ENCODE measurements around the gene CBFA2T2.
"Not testable (repeated sequence)": the region's sequence is repeated elsewhere in the genome, so short reads cannot be mapped to it uniquely, and the experiment has no call there.

The CBFA2T2 gene

DNA sequence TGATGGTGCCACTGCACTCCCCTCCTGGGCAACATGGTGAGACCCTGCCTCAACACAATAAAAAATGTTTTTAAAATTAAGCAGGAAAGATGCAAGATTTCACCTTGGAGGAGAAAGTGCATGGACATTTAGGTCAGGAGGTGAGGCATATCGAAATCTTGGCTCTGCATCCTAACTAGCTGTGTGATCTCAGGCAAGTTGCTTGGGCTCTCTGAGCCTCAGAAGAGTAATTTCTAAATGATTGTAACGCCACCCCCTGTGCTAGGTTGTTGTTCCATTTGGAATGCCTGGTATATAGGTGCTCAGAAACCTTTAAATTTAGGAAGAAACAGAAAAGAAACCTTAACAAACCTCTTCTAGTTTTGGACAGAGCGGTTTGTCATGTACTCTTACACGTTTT lies 136.3 kb downstream of the CBFA2T2 start:
- DNase-seq (ENCODE audit: low spot score): no peak

DNA sequence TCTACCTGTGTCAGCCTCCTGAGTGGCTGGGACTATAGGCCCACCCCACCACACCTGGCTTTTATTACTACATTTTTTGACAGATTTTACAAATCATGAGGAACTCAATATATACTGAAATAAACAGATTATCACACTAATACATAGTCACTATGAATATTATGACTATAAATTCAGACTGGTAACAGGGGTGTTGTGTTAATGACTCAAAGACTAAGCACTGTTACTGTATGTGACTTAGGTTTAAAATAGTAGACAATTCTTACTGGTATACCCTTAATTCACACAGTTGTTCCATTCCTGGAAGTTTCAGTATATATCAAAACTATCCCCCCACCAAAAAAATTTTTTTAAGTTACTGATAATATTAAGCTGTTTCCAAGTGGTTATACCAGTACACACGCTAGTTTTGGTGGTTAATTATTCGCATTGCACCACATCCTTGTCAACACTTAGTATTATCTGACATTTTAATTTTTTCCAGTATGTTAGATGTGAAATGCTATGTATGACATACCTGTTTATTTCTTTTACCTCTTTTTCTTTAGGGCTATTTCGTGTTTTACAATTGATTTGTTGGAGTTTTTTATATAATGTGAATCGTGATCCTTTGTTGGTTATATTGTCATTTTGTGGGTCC lies 137.8 kb downstream of the CBFA2T2 start:
- DNase-seq (ENCODE audit: low spot score): no peak

DNA sequence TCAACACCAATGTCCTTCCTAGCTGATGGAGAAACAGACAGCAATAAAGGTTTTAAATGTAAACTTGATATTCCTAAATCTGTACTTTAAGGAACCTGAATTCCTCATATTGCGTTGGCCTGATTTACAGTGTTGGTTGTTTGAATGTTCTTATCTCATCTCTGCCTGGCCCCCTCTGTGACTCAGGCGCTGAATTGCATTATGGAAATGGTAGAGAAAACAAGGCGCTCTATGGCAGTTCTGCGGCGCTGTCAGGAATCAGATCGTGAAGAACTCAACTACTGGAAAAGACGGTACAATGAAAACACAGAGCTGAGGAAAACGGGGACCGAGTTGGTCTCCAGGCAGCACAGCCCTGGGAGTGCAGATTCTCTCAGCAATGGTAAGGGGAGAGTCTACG lies 139.6 kb downstream of the CBFA2T2 start:
- DNase-seq (ENCODE audit: low spot score): no peak

DNA sequence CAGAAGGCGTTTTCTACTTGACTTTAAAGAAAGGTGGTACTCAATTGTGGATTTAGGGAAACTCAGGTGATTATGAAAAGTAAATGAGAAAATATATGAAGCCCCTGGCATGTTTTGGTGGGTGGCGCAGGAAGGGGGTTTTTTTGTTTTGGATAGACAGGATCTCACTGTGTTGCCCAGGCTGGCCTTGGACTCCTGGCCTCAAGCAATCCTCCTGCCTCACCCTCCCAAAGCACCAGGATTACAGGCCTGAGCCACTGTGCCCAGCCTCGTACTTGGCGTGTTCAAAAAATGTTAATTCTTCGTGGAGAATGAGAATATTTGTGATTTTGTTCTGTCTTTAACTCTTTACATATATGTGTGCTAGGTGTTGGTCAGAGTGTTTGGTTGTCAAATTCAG lies 140.1 kb downstream of the CBFA2T2 start:
- no peak for DNase-seq (ENCODE audit: low spot score)

DNA sequence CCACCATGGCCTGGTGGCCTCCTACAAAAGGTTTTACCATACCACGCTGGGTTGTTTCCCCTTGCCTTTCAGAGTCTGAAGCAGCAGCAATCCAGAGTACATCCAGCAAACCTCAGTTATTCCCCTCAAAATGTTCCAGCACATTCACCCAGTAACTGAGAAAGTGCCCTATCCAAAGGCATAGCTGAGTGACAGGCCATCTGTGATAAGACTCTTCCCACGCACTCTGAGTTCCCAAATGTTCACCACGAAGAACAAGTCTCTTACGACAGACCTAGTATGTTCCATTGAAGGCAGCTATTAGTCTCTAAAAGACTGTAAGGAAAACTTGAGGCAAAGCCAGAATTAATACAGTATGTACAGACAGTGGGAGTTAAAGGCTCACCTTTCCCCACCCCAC lies 140.6 kb downstream of the CBFA2T2 start:
- no peak for DNase-seq (ENCODE audit: low spot score)

DNA sequence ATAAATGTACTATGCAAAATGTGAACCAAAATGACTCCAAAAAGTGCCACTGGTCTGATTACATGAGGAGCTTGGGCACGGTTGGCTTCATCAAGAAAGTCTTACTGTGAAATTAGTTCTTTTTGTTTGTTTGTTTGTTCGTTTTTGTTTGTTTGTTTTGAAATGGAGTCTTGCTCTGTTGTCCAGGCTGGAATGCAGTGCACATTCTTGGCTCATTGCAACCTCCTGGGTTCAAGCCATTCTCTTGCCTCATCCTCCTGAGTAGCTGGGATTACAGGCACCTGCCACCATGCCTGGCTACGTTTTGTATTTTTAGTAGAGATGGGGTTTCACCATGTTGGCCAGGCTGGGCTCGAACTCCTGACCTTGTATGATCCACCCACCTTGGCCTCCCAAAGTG lies 142.0 kb downstream of the CBFA2T2 start:
- not testable (repeated sequence) for DNase-seq (ENCODE audit: low spot score)

DNA sequence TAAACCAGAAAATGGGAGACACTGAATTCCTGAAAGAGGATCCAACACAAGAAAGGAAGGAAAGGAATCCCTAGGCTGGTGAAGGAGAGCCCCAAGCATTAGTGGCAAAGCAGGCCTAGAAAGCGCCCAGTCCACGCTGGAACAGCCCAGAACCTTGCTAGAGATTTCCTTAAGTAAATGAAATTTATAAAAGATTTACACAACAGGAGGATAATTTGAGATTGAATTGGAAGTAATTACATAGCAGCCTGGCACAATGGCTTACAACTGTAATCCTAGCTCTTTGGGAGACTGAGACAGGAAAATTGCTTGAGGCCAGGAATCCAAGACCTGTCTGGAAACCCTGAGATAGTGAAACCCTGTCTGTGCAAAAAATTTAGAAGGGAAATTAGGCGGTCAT lies 145.4 kb downstream of the CBFA2T2 start:
- DNase-seq (ENCODE audit: low spot score): no peak

DNA sequence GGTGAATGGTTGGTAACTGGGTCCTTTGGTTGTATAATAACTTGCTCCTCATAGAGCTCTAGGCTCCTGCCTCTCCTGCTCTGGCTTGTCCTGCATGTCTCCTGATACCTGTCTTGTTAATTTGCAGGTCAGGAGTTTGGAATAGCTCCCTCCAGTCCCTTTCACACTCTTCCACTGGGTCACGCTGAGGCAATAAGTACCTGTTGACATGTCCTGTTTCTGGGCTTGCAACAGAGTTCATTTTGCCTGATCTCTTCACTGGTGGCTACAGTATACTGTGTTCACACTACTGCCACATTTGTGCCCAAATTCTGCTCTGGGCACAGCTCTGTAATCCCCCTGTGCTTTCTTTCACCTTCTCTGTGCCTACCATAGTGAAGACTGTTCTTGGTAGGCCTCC lies 146.9 kb downstream of the CBFA2T2 start:
- DNase-seq (ENCODE audit: low spot score): no peak

DNA sequence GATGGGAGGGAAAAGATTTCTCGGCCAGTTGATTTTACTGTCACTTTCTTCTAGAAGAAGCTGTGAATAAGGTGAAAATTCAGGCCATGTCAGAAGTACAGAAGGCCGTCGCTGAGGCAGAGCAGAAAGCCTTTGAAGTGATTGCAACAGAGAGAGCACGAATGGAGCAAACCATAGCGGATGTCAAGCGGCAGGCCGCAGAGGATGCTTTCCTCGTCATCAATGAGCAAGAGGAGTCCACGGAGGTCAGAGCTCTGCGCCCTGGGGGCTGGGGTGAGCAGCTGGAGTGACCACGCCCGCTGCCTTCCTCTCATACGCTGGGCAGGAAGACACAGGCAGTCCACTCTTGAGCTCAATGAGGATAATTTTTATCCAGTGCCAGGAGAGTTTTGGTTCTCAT lies 150.4 kb downstream of the CBFA2T2 start:
- no peak for DNase-seq (ENCODE audit: low spot score)

DNA sequence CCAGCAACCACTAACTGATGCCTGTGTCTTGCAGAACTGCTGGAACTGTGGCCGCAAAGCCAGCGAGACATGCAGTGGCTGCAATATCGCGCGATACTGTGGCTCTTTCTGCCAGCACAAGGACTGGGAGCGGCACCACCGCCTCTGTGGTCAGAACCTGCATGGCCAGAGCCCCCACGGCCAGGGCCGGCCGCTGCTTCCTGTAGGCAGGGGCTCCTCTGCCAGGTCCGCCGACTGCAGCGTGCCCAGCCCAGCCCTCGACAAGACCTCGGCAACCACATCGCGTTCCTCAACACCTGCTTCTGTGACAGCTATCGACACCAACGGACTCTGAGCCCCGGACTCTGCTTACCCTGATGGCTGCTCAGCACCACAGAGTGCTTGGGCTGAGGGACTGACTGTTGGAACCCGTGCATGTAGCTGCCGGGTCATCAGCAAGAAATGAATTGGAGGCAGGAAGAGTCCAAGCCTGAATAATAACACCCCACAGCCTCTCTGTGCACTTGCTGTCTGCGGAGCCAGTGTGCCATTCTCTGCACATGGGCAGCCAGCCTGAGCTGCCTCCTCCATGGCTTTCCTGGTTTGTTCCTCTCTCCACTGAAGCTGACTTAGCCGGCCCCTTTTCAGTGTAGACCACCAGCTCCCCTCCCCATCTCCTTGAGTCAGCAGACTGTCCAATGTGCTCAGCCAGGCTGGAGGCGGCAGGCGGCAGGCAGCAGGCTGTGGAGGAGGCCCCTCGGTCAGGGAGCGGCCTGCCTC lies 154.6 kb downstream of the CBFA2T2 start:
- no peak for DNase-seq (ENCODE audit: low spot score)

DNA sequence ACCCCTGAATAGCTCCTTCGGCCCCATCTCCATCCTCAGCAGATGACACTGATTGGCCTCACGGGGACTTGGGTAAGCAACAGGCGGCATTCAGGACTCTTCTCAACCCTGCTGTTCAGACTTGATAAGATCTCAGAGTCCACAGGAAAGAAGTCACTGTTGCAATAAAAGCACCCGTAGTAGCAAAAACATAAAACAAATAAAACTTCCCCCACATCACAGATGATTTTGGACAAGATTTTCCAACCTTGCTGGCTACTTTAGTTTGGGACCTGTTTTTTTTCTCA lies 155.1 kb downstream of the CBFA2T2 start:
- no peak for DNase-seq (ENCODE audit: low spot score)

DNA sequence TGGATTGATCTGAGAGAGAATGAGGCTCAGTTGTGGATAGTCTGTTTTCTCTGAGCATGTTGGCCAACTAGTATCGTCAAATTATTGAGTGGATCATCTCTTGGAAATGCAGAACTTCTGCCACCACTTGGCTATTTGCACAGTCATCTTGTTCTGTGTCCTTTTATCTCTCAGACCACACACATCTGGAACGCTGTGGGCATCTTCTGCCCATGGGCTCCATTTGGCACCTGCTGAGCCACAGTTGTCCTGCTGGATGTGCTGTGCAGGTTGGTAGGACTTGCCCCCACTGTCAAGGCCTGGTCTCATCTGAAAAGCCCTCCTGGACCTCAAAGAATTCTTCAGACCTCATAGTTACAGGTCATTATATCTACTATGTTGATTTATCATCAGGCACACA lies 155.5 kb downstream of the CBFA2T2 start:
- no peak for DNase-seq (ENCODE audit: low spot score)

DNA sequence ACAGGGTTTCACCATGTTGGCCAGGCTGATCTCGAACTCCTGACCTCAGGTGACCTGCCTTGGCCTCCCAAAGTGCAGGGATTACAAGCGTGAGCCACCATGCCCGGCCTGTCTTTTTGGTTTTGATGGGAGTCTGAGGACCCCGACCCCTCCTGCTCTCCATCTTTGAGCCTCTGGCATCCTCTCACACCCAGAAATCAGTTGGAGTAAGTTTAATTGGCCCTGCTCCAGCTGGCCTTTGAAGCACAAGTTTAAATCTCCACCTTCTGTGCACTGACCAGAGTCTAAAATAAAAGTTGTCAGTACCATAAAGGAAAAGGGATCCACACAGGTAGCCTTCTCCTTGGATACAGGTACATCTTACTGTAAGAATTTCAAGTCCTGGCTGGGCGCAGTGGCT lies 156.3 kb downstream of the CBFA2T2 start:
- no peak for DNase-seq (ENCODE audit: low spot score)

DNA sequence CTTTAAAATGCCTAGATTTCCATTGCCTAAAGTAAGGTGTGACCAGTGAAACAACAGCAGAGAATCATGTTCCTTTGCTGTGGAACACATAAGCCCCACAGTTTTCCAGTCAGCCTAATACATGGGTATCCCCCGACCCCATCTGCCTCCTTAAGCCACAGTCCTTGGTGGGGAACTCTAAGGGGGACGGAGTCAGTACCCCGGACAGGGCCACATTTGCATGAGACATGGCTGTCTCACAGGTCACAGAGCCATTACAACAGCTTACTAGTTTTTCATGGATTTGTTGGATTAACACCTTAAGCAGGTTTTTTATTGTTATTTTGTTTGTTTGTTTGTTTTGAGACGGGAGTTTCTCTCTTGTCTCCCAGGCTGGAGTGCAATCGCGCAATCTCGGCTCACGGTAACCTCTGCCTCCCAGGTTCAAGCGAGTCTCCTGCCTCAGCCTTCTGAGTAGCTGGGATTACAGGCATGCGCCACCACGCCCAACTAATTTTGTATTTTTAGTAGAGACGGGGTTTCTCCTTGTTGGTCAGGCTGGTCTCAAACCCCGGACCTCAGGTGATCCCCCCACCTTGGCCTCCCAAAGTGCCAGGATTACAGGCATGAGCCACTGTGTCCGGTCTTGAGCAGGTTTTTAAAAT lies 157.2 kb downstream of the CBFA2T2 start:
- DNase-seq (ENCODE audit: low spot score): not testable (repeated sequence)

DNA sequence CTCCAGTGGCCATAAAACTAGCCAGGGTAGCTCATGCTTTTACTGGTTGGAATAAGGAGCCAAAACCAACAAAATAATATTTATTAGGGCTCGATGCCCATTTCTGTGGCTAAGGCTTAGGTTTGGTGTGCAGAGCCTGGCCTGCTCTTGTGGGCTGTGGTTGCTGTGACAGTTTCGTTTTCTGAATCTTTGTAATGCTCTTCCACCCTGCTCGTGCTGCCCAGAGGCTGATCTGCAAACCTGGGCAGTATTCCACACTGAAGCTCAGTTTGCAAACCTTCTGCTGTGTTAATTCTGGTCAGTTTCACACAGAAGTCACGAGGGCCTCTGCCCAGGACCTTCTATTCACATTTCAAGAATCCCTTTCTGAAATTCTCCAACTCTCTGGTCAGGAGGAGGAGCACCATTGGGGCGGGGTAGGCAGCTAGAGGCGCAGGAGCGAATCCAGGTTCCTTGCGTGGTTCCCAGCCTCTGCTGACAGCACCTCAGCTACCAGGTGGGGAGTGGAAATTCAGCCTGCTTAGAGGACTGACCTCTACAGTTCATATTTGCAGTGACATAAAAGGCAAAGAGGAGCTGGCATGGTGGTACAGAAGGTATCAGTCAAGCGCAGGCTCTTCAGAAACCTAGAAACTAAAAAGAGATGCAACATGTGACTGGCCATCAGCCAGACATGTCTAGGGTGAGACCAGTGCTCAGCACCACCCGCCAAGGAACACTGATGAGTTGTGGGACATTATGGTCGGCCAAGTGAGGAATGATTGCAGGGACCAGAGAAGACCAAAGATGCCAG lies 157.9 kb downstream of the CBFA2T2 start:
- DNase-seq (ENCODE audit: low spot score): no peak

DNA sequence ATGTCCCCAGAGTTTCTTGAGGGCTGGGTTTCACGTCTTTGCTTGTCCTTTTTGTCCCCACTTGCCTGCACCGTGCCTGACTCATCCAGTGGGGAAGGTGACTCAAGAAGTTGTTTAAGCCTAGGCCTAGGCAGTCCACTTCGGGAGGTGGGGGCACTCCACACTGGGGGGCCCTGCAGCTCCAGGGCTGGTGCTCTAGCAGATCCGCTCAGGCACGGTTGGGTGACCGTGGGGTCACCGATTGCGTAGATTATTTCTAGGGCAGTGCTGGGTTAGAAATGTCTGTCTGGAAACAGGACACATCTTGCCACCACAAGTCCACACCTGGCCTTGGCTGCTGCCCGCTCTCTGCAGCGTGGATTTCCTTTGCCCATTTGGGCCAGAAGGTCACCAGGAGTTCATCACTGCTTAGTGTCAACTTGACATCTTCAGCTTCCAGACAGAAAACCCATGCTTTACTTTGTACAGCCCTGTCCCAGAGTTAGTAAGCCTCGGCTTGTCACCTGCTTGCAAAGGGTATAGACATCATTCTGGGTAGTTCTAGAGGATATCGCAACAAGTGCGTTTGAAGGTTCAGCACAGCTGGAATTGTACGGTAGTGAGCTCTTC lies 158.6 kb downstream of the CBFA2T2 start:
- DNase-seq (ENCODE audit: low spot score): no peak

DNA sequence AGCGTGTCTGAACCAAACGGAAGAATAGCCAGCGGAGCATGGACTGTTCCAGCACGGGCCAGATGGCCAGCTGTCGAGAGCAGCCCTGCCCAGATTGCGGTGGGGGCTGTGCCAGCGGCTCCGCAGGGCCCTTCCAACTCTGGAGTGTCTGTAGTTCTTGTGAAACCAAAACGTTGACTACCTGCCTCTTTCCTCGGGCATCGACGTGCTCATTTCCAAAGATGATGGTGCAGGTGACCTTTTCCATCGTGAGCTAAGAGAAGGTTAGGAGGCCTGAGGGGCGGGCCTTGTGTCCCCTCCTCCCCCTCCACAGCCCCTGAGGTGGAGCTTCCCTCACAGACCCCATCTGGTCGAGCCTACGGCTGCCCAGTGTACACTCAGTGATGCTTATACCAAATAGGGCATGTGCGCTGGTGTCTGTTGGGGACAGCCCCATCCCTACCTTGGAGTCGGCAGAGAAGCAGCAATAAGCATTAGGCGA lies 159.3 kb downstream of the CBFA2T2 start:
- no peak for DNase-seq (ENCODE audit: low spot score)

DNA sequence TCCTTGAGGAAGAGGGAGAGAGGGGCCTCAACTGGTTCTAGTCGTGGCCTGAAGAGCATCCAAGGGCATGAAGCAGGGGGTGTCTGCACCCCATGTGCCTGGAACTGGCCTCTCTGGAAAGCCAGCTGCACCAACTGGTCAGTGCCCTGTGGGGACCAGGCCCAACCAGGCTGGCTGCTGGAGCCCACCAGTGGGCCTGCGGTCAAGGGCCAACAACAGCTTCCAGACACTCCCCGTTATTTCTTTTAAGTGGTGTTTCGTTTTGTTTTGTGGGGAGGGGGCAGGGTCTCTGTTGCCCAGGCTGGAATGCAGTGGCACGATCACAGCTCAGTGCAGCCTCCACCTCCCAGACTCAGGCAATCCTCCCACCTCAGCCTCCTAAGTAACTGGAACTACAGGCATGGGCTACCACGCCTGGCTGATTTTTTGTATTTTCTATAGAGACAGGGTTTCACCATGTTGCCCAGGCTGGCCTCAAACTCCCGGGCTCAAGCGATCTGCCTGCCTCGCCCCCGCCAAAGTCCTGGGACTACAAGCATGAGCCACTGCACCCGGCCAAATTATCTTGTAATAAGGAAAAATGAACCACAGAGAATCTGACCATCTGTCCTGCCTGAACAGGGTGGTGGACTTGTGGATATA lies 160.3 kb downstream of the CBFA2T2 start:
- DNase-seq (ENCODE audit: low spot score): no peak

DNA sequence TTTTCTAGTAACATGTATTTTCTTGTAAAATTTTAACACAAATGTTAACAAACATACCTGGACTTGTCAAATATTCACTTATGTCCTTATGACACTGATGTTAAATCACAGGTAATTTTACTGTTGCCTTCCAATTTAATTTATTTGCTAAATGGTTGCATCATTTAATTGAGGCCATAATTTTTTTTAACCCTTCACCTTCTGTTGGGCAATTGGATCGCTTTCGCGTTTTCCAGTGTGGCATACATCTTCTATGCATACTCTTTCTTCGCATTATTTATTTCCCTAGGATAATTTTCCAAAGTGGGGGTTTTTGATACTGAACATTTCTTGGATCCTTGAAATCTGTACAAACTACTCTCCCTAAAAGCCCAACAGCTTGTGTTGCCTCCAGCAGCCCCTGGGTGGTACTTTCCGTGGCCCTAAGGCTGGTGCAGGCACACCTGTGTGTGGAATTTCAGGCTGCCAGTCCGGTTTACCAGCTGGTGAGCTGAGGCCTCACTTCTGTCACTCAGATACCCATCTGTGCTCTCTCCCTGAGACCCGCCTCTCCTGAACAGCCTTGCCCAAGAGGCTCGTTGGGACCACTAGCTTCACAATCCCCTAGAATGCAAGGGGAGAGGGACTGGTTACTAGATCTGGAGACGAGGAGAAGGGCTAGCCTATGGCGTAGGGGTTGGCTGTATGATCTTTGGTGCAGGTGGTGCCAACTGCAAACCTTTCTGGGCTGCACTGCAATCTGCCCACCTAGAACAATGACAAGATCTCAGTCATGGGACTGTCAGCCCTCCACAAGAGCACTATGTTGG lies 161.1 kb downstream of the CBFA2T2 start:
- no peak for DNase-seq (ENCODE audit: low spot score)

DNA sequence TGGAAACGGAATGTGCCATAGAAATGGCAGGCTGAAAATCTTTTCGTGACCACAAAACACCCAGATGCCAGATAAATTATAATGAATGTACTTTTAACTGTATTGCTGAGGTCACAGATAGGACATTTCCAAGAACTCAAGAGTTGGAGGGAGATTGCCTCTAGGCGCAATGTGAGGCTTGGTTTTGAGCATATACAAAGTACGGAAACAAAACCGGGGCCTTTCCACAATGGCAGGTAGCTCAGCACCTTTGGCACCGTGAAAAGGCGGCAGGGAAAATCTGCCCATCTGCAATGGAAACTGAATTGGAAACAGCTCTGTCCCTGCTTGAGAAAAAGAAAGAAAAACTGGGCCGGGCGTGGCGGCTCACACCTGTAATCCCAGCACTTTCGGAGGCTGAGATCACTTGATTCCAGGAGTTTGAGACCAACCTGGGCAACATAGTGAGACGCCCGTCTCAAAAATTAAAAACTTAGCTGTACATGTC lies 161.7 kb downstream of the CBFA2T2 start:
- DNase-seq (ENCODE audit: low spot score): no peak
